HepG2 (cell line): ENCODE results near the gene CEL. TPM values are rescaled to one million over a fixed set of nuclear protein-coding genes. Genes with fewer than 3 reads are reported as not detected.
A peak's percentile ranks its signal among the peaks of the same experiment; 100 is the strongest.

ENCODE experiments used
- ATAC-seq: fragments of 200-7000 bp; cut with Tn5 transposase; 3 replicates; pipeline ENCODE4 v1.9.1; 2020; ENCODE audit warnings: mild to moderate bottlenecking, moderate library complexity
- BruUV-seq: library from RNA; stranded (reverse); fragments of 400-500 nt; replicated peaks from 2 replicates; lab custom pipeline; 2021; lab: Mats Ljungman, UMichigan
- CTCF ChIA-PET: fragments of 300-600 bp; formaldehyde crosslinking; extraction: SDS; loops from one replicate; lab custom pipeline; 2021; ENCODE audit warnings: low total read pairs, inconsistent platforms, low intra/inter-chr PET ratio; lab: Yijun Ruan, JAX
- POLR2A ChIA-PET: fragments of 350-600 bp; sonication (Branson Sonifier 250); formaldehyde crosslinking; loops from one replicate; lab custom pipeline; 2020; ENCODE audit warnings: antibody characterized with exemption, inconsistent platforms; lab: Yijun Ruan, JAX
- DNase-seq: peaks from one replicate; pipeline ENCODE4 v3.0.0-alpha.2; 2015; ENCODE audit warnings: low spot score
- FAIRE-seq: peaks from 3 replicates; lab custom pipeline; 2011; peaks lifted over from hg19 to GRCh38; lab: Jason Lieb, UNC
- H2AFZ ChIP-seq: one replicate; pipeline ENCODE4 v1.6.1; 2011; ENCODE audit warnings: low read length, inconsistent platforms
- H3K27ac ChIP-seq: fragments of 300-600 bp; 3 replicates; pipeline ENCODE4 v1.8.0; 2011; ENCODE audit warnings: mixed run types, mild to moderate bottlenecking, mixed read lengths, low read length, inconsistent platforms; ENCODE audit not compliant: insufficient read depth; ENCODE audit errors: extremely low read length
- H3K27me3 ChIP-seq, 2 experiments: fragments of 200-600 bp in 1 of 2; 2 replicates in 1 of 2; 3 replicates in 1 of 2; pipeline versions ENCODE4 v1.6.0 to v1.8.0; 2011; ENCODE audit warnings: low read length in 2 of 2, mild to moderate bottlenecking in 2 of 2, moderate library complexity in 2 of 2, inconsistent platforms in 1 of 2; ENCODE audit not compliant: insufficient read depth in 2 of 2, control insufficient read depth in 1 of 2
- H3K36me3 ChIP-seq, 2 experiments: fragments of 200-600 bp in 1 of 2; replicated peaks in 1 of 2; 2 replicates in 1 of 2; 3 replicates in 1 of 2; pipeline versions ENCODE4 v1.5.1 to v1.8.0; 2011; ENCODE audit warnings: low read length in 2 of 2, inconsistent platforms in 1 of 2; ENCODE audit not compliant: insufficient read depth in 2 of 2, control insufficient read depth in 1 of 2
- H3K4me1 ChIP-seq: 2 replicates; pipeline ENCODE4 v1.5.1; 2012; ENCODE audit warnings: low read length, inconsistent platforms; ENCODE audit not compliant: insufficient read depth
- H3K4me2 ChIP-seq: 2 replicates; pipeline ENCODE4 v1.6.0; 2011; ENCODE audit warnings: low read depth, low read length, inconsistent platforms
- H3K4me3 ChIP-seq, 3 experiments: fragments of 200-600 bp in 1 of 3; sonication (generic), shearing (Covaris generic) in 1 of 3; replicated peaks in 1 of 3; 2 replicates each; pipeline ENCODE4 v1.5.1; 2011 to 2016; ENCODE audit warnings: low read length in 3 of 3, inconsistent platforms in 2 of 3, low read depth in 2 of 3, mild to moderate bottlenecking in 2 of 3, control low read depth in 1 of 3, mixed read lengths in 1 of 3; ENCODE audit not compliant: insufficient read depth in 1 of 3
- H3K79me2 ChIP-seq: one replicate; pipeline ENCODE4 v1.6.1; 2011; ENCODE audit warnings: low read length, inconsistent platforms; ENCODE audit not compliant: insufficient read depth
- H3K9ac ChIP-seq: 2 replicates; pipeline ENCODE4 v1.6.0; 2011; ENCODE audit warnings: mild to moderate bottlenecking, low read depth, low read length, inconsistent platforms; ENCODE audit not compliant: insufficient read depth
- H3K9me3 ChIP-seq: 2 replicates; pipeline ENCODE4 v1.5.1; 2012; ENCODE audit warnings: mild to moderate bottlenecking, low read length
- H4K20me1 ChIP-seq: 2 replicates; pipeline ENCODE4 v1.6.0; 2011; ENCODE audit warnings: inconsistent platforms, mild to moderate bottlenecking, low read length, moderate library complexity; ENCODE audit not compliant: insufficient read depth
- AGO2 ChIP-seq: fragments of 200-400 bp; formaldehyde crosslinking; optimal IDR thresholded peaks from 2 replicates; pipeline ENCODE3; 2017; ENCODE audit warnings: mild to moderate bottlenecking, low read depth, low read length, moderate library complexity
- ARNT ChIP-seq: fragments of 450-650 bp; IDR thresholded peaks from 2 replicates; pipeline ENCODE4 v1.6.1; 2017
- NCOA5 ChIP-seq: sonication (generic); formaldehyde crosslinking; IDR thresholded peaks from 2 replicates; pipeline ENCODE4 v1.4.0; 2020; ENCODE audit warnings: missing genetic modification reagents
- ZBTB7B ChIP-seq: sonication (generic); formaldehyde crosslinking; IDR thresholded peaks from 2 replicates; pipeline ENCODE4 v1.4.0; 2020; ENCODE audit warnings: missing genetic modification reagents
- ZMAT3 ChIP-seq: sonication (generic); formaldehyde crosslinking; conservative IDR thresholded peaks from 2 replicates; pipeline ENCODE4 v1.7.0; 2021; ENCODE audit warnings: missing genetic modification reagents
- ZNF616 ChIP-seq: sonication (generic); formaldehyde crosslinking; IDR thresholded peaks from 2 replicates; pipeline ENCODE4 v1.5.0; 2020; ENCODE audit warnings: low read depth, mild to moderate bottlenecking, missing genetic modification reagents
- ZNF629 ChIP-seq: sonication (generic); formaldehyde crosslinking; conservative IDR thresholded peaks from 2 replicates; pipeline ENCODE4 v1.5.0; 2020; ENCODE audit warnings: missing genetic modification reagents
- WGBS: methylation state at CpG from one replicate; pipeline ENCODE4 v1.1.6; 2017; ENCODE audit warnings: low lambda C conversion rate; 5-methylcytosine and 5-hydroxymethylcytosine counted together
- in situ Hi-C: cut with HindIII; loops from 2 replicates; pipeline ENCODE4 v1.10.0; 2017; ENCODE audit warnings: low pct_unique_long_range_greater_than_20kb; ENCODE audit not compliant: extremely low pct_ligation_motif_present
- intact Hi-C: fragments of 100-400 bp; cut with micrococcal nuclease; formaldehyde crosslinking; loops from one replicate; pipeline ENCODE4 v1.10.0; 2022; ENCODE audit not compliant: unreplicated experiment
- polyA plus RNA-seq, 8 experiments: library from polyadenylated mRNA; depleted of rRNA in 3 of 8; stranded (reverse) in 7 of 8; unstranded in 1 of 8; fragments of >200 nt; fragmentation: Illumina TruSeq in 4 of 8; extraction: Trizol in 4 of 8; gene quantifications; 2 replicates each; pipeline versions ENCODE4 v1.2.1 to v1.2.3, GENCODE V29; 2011 to 2016; ENCODE audit warnings: low read depth in 4 of 8, missing spikeins in 1 of 8, mixed read lengths in 1 of 8; ENCODE audit not compliant: insufficient read depth in 1 of 8
- total RNA-seq, 5 experiments: library from RNA; depleted of rRNA; stranded (reverse); fragments of >200 nt; fragmentation: Illumina TruSeq; extraction: Trizol; gene quantifications; 2 replicates each; pipeline ENCODE4 v1.2.3, GENCODE V29; 2016; ENCODE audit warnings: low read depth in 1 of 5

CEL gene
- total and polyA plus RNA-seq, 2 of the 13 experiments (the other 11 are each of a cell fraction or from before 2014, with no cell fraction given), result 0.63 to 1.5 TPM

DNA sequence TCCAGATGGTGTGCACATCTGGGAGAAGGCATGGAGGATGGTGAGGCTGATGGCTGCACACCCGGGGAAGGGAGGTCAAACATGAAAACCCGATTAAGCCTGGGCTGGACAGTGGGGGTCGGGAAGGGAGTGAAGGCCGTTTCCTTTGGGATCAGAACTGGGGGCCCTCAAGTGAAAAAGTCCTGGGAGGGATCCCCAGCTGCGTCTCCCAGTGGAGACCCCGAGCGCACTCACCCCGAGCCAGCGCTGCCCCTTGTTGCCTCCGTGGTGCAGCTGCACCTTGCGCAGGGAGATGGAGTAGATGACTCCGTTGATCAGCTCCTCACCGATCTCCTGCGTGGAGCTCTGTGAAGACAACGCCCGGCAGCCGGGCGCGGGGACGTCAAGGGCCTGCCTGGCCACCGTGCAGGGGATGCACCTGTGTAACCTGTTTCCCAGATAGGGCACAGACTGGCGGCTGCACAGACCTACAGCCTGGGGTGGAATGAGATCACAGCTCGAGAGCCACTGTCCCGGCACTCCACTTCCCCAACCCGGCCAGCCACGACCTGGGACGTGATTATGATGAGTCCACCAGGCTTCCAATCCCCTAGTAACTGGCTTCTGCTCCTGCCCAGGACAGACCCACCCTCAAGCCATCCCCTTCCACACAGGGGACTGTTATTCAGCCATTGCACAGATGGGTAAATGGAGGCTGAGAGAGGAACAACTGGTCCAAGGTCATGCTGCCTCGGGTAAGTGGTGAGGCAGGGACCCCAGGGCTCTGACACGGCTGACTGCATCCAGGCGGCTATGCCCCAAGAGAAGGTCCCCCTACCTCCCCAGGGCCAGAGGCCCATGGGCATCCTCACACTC, 50.3 kb downstream of the CEL start:
- no peaks in the 10 kb centered on the region for H3K27me3 ChIP-seq
- WGBS, result 98% methylated on average over 15 of the region's 30 CpGs
- ATAC-seq (no peak), FAIRE-seq (no peak), DNase-seq (no peak)
- H2AFZ ChIP-seq, result no peak overlapping the region
- H3K4me2 ChIP-seq, result no peak overlapping the region
- BruUV-seq, result no TSS peak
- H3K4me3 ChIP-seq, result no peak overlapping the region
- no peaks in the 10 kb centered on the region for H3K9me3 ChIP-seq
- TF ChIP-seq ZNF629 (peak; percentile 82), AGO2 (peak; percentile 46), ARNT (no peak)
- CTCF ChIA-PET, result no interaction called here
- H3K36me3 ChIP-seq, result peaks cover 16 to 31% of the 10 kb centered on the region in 2 experiments; a peak in 4 of 5 replicates
- H4K20me1 ChIP-seq, result peaks cover 30% of the 10 kb centered on the region; the same call in 1 of the 2 replicates
- POLR2A ChIA-PET, result no interaction called here
- in situ Hi-C loops (no loop called here), intact Hi-C loops (no loop called here)
- H3K27ac ChIP-seq, result no peak overlapping the region
- peaks cover 20% of the 10 kb centered on the region for H3K4me1 ChIP-seq
- no peaks in the 10 kb centered on the region for H3K79me2 ChIP-seq
- no peak overlapping the region for H3K9ac ChIP-seq

DNA sequence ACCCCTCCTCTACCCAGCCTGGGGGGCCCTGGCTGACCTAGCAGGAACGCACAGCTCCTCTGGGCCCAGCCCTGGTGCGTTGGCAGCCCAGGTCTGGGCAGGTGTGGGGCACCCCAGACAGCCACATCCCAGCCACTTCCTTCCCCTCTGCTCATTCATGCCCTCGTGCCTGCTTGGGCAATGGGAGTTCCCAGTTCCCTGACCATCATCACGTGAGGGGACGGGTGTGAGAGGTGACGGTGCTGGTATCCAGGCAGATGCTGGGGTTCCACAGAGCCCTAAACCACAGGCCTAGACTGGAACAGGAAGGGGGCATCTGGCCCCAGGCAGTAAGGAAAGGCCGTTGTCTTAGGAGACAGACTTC, 50.9 kb downstream of the CEL start:
- Histone ChIP-seq H3K4me1 (peaks cover 20% of the 10 kb centered on the region), H3K4me3 (no peak overlapping the region), H3K27me3 (no peaks in the 10 kb centered on the region), H2AFZ (no peak overlapping the region), H3K27ac (no peak overlapping the region), H3K79me2 (no peaks in the 10 kb centered on the region), H3K9me3 (no peaks in the 10 kb centered on the region), H3K4me2 (no peak overlapping the region), H4K20me1 (peaks cover 30% of the 10 kb centered on the region; the same call in 1 of the 2 replicates), H3K36me3 (peaks cover 14 to 26% of the 10 kb centered on the region in 2 experiments; a peak in 4 of 5 replicates), H3K9ac (no peak overlapping the region)
- ChIA-PET POLR2A (no interaction called here), CTCF (no interaction called here)
- in situ Hi-C loops, result no loop called here
- 96% methylated on average over 7 of the region's 7 CpGs for WGBS
- ATAC-seq, result no peak
- no peak for DNase-seq
- no TSS peak for BruUV-seq
- FAIRE-seq, result no peak
- TF ChIP-seq ZNF616 (CRISPR knock-in tag) (no peak), ZBTB7B (CRISPR knock-in tag) (no peak), ZMAT3 (no peak), NCOA5 (CRISPR knock-in tag) (no peak)
- intact Hi-C loops, result no loop called here
